Mesendoderm (in vitro differentiated cells): Measurements from ENCODE around the gene BARD1.

Experiments used
- DNase-seq: peaks from one replicate; pipeline ENCODE4 v3.0.0; 2013
- H2AK5ac ChIP-seq: 2 replicates; pipeline ENCODE4 v1.6.1; 2013; ENCODE audit warnings: low read length, inconsistent platforms
- H2BK120ac ChIP-seq: 2 replicates; pipeline ENCODE4 v1.6.1; 2013; ENCODE audit warnings: low read depth, mild to moderate bottlenecking, low read length, moderate library complexity, mixed read lengths
- H2BK15ac ChIP-seq: replicated peaks from 2 replicates; pipeline ENCODE4 v1.6.1; 2013; ENCODE audit warnings: low read depth, mild to moderate bottlenecking, moderate library complexity
- H2BK5ac ChIP-seq: 2 replicates; pipeline ENCODE4 v1.6.1; 2013; ENCODE audit warnings: low read length, inconsistent platforms
- H3K18ac ChIP-seq: 2 replicates; pipeline ENCODE4 v1.6.1; 2013; ENCODE audit warnings: mild to moderate bottlenecking, low read length, mixed read lengths
- H3K23ac ChIP-seq: one replicate; pipeline ENCODE4 v1.6.1; 2013; ENCODE audit warnings: low read length
- H3K27ac ChIP-seq: 2 replicates; pipeline ENCODE4 v1.5.1; 2013; ENCODE audit warnings: low read depth, mild to moderate bottlenecking, inconsistent platforms, low read length, moderate library complexity
- H3K27me3 ChIP-seq: 2 replicates; pipeline ENCODE4 v1.6.1; 2013; ENCODE audit warnings: low read length, control low read depth, mild to moderate bottlenecking, inconsistent platforms; ENCODE audit not compliant: insufficient read depth, poor library complexity
- H3K36me3 ChIP-seq: 2 replicates; pipeline ENCODE4 v1.6.1; 2013; ENCODE audit warnings: low read length, inconsistent platforms; ENCODE audit not compliant: control insufficient read depth, insufficient read depth
- H3K4ac ChIP-seq: one replicate; pipeline ENCODE4 v1.6.1; 2013; ENCODE audit warnings: low read depth, mild to moderate bottlenecking, low read length, moderate library complexity
- H3K4me1 ChIP-seq: 2 replicates; pipeline ENCODE4 v1.6.1; 2013; ENCODE audit warnings: low read depth, low read length, inconsistent platforms; ENCODE audit not compliant: control insufficient read depth
- H3K4me2 ChIP-seq: 2 replicates; pipeline ENCODE4 v1.6.1; 2013; ENCODE audit warnings: low read length
- H3K4me3 ChIP-seq: 2 replicates; pipeline ENCODE4 v1.5.1; 2013; ENCODE audit warnings: mild to moderate bottlenecking, low read length
- H3K56ac ChIP-seq: one replicate; pipeline ENCODE4 v1.6.1; 2013; ENCODE audit warnings: low read length
- H3K79me1 ChIP-seq: 2 replicates; pipeline ENCODE4 v1.6.1; 2013; ENCODE audit warnings: low read length, inconsistent platforms
- H3K79me2 ChIP-seq: 2 replicates; pipeline ENCODE4 v1.6.1; 2013; ENCODE audit warnings: mild to moderate bottlenecking, low read length; ENCODE audit not compliant: control insufficient read depth, insufficient read depth
- H3K9ac ChIP-seq: 2 replicates; pipeline ENCODE4 v1.6.1; 2013; ENCODE audit warnings: low read length, inconsistent platforms
- H4K5ac ChIP-seq: one replicate; pipeline ENCODE4 v1.6.1; 2013; ENCODE audit warnings: low read length
- H4K8ac ChIP-seq: one replicate; pipeline ENCODE4 v1.6.1; 2013; ENCODE audit warnings: low read depth, mild to moderate bottlenecking, control low read depth, low read length, moderate library complexity
- WGBS: extraction: QIAGEN DNeasy Blood & Tissue Kit; methylation state at CpG from one replicate; pipeline ENCODE4 v1.1.7; 2013; ENCODE audit warnings: low lambda C conversion rate, missing lambda C conversion rate; ENCODE audit not compliant: insufficient coverage; ENCODE audit errors: extremely low coverage; 5-methylcytosine and 5-hydroxymethylcytosine counted together

Gene BARD1

DNA sequence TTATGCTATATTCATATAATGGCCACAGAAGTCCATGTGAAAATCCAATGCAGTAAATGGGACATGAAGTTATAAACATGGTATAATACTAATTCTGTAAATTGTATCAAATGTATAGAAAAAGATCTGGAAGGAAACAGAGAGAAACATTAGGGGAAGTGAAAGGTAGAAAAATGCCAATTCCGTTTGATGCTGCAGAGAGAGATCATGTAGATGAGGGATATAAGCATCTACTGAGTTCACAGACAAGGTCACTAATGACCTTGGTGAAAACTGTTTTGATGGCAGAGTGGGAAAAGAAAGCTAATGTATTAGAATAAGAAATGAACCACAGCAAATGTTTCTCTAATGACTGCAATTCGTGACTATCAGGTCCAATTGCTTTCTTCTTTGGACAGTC lies 56.0 kb downstream of the BARD1 start:
- no peak overlapping the region for H4K8ac ChIP-seq
- H2BK5ac ChIP-seq: no peak overlapping the region
- H3K27me3 ChIP-seq: no peaks in the 10 kb centered on the region
- H3K23ac ChIP-seq: no peak overlapping the region
- no CpG with 5 or more reads among the region's 2 CpGs for WGBS
- no peaks in the 10 kb centered on the region for H3K79me1 ChIP-seq
- no peaks in the 10 kb centered on the region for H3K4me1 ChIP-seq
- H3K79me2 ChIP-seq: no peaks in the 10 kb centered on the region
- H4K5ac ChIP-seq: no peak overlapping the region
- no peak overlapping the region for H3K4me3 ChIP-seq
- H2BK120ac ChIP-seq: no peak overlapping the region
- H3K4ac ChIP-seq: no peak overlapping the region
- no peaks in the 10 kb centered on the region for H3K36me3 ChIP-seq
- no peak overlapping the region for H3K18ac ChIP-seq
- H2AK5ac ChIP-seq: no peak overlapping the region
- no peak overlapping the region for H3K27ac ChIP-seq
- H2BK15ac ChIP-seq: no peak overlapping the region
- H3K9ac ChIP-seq: no peak overlapping the region
- no peak for DNase-seq
- H3K56ac ChIP-seq: no peak overlapping the region
- H3K4me2 ChIP-seq: no peak overlapping the region

DNA sequence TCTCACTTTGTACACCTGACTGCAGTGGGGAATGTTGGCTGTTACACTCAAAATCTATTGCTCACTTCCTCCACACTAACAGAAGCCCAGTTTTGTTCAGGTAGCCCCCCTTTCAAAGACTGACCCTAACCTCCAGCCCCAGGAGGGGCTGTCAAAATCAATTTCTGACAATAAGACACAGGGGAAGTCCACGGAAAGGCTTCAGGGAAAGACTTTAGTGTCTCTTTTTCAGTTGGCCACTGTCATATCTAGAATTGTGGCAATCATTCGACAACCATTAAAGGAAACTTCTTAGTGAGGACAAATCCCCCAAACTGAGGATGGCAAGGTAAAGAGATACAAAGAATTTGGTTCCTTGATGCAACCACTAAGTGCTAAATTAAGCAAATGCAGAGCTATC lies 59.0 kb downstream of the BARD1 start:
- H4K8ac ChIP-seq: no peak overlapping the region
- no peak overlapping the region for H3K4ac ChIP-seq
- H3K9ac ChIP-seq: no peak overlapping the region
- no peaks in the 10 kb centered on the region for H3K36me3 ChIP-seq
- H3K79me2 ChIP-seq: no peaks in the 10 kb centered on the region
- no peak overlapping the region for H2BK120ac ChIP-seq
- H3K23ac ChIP-seq: no peak overlapping the region
- no peak overlapping the region for H2BK15ac ChIP-seq
- H3K27me3 ChIP-seq: no peaks in the 10 kb centered on the region
- no peak overlapping the region for H3K4me3 ChIP-seq
- no peaks in the 10 kb centered on the region for H3K4me1 ChIP-seq
- H3K18ac ChIP-seq: no peak overlapping the region
- no peak overlapping the region for H3K4me2 ChIP-seq
- no peak overlapping the region for H2AK5ac ChIP-seq
- WGBS: no CpG with 5 or more reads among the region's 2 CpGs
- no peak overlapping the region for H2BK5ac ChIP-seq
- DNase-seq: no peak
- no peak overlapping the region for H3K27ac ChIP-seq
- no peak overlapping the region for H4K5ac ChIP-seq
- H3K56ac ChIP-seq: no peak overlapping the region
- no peaks in the 10 kb centered on the region for H3K79me1 ChIP-seq

DNA sequence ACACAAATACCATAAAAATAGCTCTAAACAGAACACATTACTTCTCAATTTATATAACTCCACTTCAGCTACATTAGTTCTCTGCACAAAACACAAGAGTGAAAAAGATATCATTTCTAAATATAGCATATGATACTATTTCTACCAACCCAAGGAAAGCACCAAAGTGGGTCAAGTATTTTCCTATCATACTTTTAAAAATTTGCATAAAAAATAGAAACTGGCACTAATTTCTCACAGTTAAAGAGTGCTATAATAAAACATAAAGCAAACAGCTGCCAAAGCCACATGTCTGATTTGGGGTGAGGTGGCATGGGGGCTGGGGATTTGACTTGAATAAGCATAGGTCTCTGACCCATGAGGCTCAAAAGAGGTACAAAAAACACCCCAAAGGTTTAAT lies 61.5 kb downstream of the BARD1 start:
- DNase-seq: no peak
- Histone ChIP-seq H3K79me1 (no peaks in the 10 kb centered on the region), H3K18ac (no peak overlapping the region), H2BK120ac (no peak overlapping the region), H3K4me2 (no peak overlapping the region), H2BK15ac (no peak overlapping the region), H3K56ac (no peak overlapping the region), H3K27ac (no peak overlapping the region), H4K8ac (no peak overlapping the region), H3K23ac (no peak overlapping the region), H3K79me2 (no peaks in the 10 kb centered on the region), H2AK5ac (no peak overlapping the region), H3K9ac (no peak overlapping the region), H3K36me3 (no peaks in the 10 kb centered on the region), H3K4me3 (no peak overlapping the region), H2BK5ac (no peak overlapping the region), H3K27me3 (no peaks in the 10 kb centered on the region), H3K4me1 (no peaks in the 10 kb centered on the region), H3K4ac (no peak overlapping the region), H4K5ac (no peak overlapping the region)

DNA sequence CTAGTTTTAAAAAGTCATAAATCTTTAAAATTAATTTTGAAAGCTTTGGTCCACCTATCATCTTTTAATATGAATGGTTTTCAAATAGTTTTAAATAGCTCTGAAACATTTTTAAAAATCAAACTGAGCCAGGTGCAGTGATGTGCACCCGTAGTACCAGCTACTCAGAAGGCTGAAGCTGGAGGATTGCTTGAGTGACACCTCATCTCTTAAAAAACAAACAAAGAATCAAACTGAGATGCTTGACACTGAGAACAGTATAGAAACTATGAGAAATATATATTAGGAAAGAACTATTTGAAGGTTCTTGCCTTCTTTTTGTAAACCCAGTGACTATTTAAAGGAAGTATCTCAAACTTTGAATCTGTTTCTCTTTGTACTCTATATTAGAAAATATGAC lies 67.4 kb downstream of the BARD1 start:
- H2BK15ac ChIP-seq: no peak overlapping the region
- H3K4ac ChIP-seq: no peak overlapping the region
- H3K79me2 ChIP-seq: no peaks in the 10 kb centered on the region
- no peak overlapping the region for H2AK5ac ChIP-seq
- no peak overlapping the region for H4K8ac ChIP-seq
- no CpG with 5 or more reads among the region's 1 CpG for WGBS
- no peak overlapping the region for H3K27ac ChIP-seq
- no peaks in the 10 kb centered on the region for H3K27me3 ChIP-seq
- H3K9ac ChIP-seq: no peak overlapping the region
- H3K18ac ChIP-seq: no peak overlapping the region
- no peak overlapping the region for H2BK120ac ChIP-seq
- no peak for DNase-seq
- H3K79me1 ChIP-seq: no peaks in the 10 kb centered on the region
- no peak overlapping the region for H3K56ac ChIP-seq
- H4K5ac ChIP-seq: no peak overlapping the region
- no peak overlapping the region for H3K23ac ChIP-seq
- no peak overlapping the region for H3K4me3 ChIP-seq
- H2BK5ac ChIP-seq: no peak overlapping the region
- no peak overlapping the region for H3K4me2 ChIP-seq
- H3K4me1 ChIP-seq: no peaks in the 10 kb centered on the region
- no peaks in the 10 kb centered on the region for H3K36me3 ChIP-seq

GRCh38 chr2:214740867-214741395 lies 68.6 kb downstream of the BARD1 start:
- no peak overlapping the region for H3K4ac ChIP-seq
- no peak overlapping the region for H3K23ac ChIP-seq

GRCh38 chr2:214737188-214737587 lies 72.3 kb downstream of the BARD1 start:
- H3K4me2 ChIP-seq: no peak overlapping the region
- H2BK5ac ChIP-seq: no peak overlapping the region
- no peak overlapping the region for H3K9ac ChIP-seq
- H3K4me3 ChIP-seq: no peak overlapping the region
- H3K4ac ChIP-seq: no peak overlapping the region
- H3K79me1 ChIP-seq: no peaks in the 10 kb centered on the region
- no peak overlapping the region for H2BK15ac ChIP-seq
- no peak overlapping the region for H4K8ac ChIP-seq
- no peak overlapping the region for H3K27ac ChIP-seq
- no peak overlapping the region for H3K18ac ChIP-seq
- no peak overlapping the region for H3K23ac ChIP-seq
- no CpG with 5 or more reads among the region's 3 CpGs for WGBS
- H2BK120ac ChIP-seq: no peak overlapping the region
- H3K56ac ChIP-seq: no peak overlapping the region
- no peak overlapping the region for H2AK5ac ChIP-seq
- H3K79me2 ChIP-seq: no peaks in the 10 kb centered on the region
- H3K4me1 ChIP-seq: no peaks in the 10 kb centered on the region
- DNase-seq: no peak
- no peaks in the 10 kb centered on the region for H3K36me3 ChIP-seq
- no peak overlapping the region for H4K5ac ChIP-seq
- no peaks in the 10 kb centered on the region for H3K27me3 ChIP-seq

More at GRCh38 chr2:214740867-214741395, 68.6 kb downstream of the BARD1 start:
- Histone ChIP-seq H3K79me2 (no peaks in the 10 kb centered on the region), H2BK5ac (no peak overlapping the region), H3K4me2 (no peak overlapping the region), H2BK120ac (no peak overlapping the region), H3K4me1 (no peaks in the 10 kb centered on the region), H4K8ac (no peak overlapping the region), H3K56ac (no peak overlapping the region), H3K27ac (no peak overlapping the region), H3K18ac (no peak overlapping the region), H3K79me1 (no peaks in the 10 kb centered on the region), H4K5ac (no peak overlapping the region), H2AK5ac (no peak overlapping the region), H3K4me3 (no peak overlapping the region), H2BK15ac (no peak overlapping the region), H3K36me3 (no peaks in the 10 kb centered on the region), H3K9ac (no peak overlapping the region), H3K27me3 (no peaks in the 10 kb centered on the region)
- no peak for DNase-seq
- no CpG with 5 or more reads among the region's 1 CpG for WGBS
